ENCODE data around the gene HOXD9. TPM values are rescaled to one million over a fixed set of nuclear protein-coding genes. Genes with fewer than 3 reads are reported as not detected.

The HOXD9 gene
- total RNA-seq, 1 donor from 2014 or later: 19.8 TPM

GRCh38 chr2:176165370-176166050 is 43.0 kb downstream of the HOXD9 start:
- DNase-seq (ENCODE audit: low spot score): no peak

DNA sequence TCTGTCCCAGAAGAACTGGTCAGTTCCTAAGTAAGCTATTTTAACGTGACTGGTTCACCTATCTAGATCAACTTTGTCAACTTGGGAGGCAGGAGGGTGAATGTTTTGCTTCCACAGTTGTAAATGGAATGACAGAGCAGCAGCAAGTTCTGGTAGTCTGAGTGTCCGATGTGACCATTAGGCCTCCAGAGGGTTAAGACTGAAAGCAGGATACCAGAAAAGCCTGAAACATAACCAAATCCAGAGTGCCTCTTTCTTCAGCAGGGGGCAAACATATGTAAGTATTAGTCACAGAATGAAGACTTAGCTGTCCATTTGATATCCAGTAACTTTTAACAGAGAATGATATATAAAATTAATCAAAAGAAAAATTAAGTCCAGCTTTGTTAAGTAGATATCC is 43.8 kb downstream of the HOXD9 start:
- DNase-seq (ENCODE audit: low spot score): no peak

- DNase-seq (ENCODE audit: low spot score): no peak
Observed at GRCh38 chr2:176167398-176167797, 44.9 kb downstream of the HOXD9 start.

- DNase-seq (ENCODE audit: low spot score): no peak
Observed at GRCh38 chr2:176169181-176169580, 46.7 kb downstream of the HOXD9 start.

- no peak for DNase-seq (ENCODE audit: low spot score)
Observed at GRCh38 chr2:176169711-176170110, 47.2 kb downstream of the HOXD9 start.

GRCh38 chr2:176170602-176171305 is 48.2 kb downstream of the HOXD9 start:
- no peak for DNase-seq (ENCODE audit: low spot score)

GRCh38 chr2:176171351-176172006 is 49.0 kb downstream of the HOXD9 start:
- DNase-seq (ENCODE audit: low spot score): no peak

- no peak for DNase-seq (ENCODE audit: low spot score)
Observed at GRCh38 chr2:176172007-176172894, 49.7 kb downstream of the HOXD9 start.

DNA sequence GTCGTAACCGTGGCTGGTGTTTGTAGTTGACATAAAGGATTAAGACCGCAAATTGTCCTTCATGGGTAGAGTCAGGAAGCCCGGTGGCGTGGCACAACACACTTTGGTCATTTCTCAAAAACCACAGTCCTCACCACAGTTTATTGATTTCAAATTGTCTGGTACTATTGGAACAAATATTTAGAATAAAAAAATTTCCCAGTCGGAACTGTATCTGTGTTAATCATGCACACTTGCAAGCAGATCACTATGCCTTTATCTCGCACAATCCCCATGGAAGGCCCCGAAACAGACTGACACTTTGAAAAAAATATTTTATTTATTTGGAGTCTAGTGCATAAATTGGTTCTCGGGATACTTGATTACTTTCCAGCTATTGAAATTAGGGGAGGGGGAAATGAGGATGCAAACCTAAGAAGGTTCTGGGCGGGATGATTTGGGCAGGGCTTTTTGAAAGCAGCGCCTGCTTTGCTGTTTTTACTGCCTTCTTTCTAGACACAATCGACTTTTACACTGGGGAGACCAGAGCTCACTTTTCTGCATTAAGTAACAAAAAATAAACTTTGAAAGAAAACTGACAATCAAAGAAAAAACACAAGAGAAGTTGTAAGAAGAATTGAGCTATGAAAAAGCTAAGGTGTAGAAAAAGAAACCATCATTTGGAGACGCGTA is 50.5 kb downstream of the HOXD9 start:
- DNase-seq (ENCODE audit: low spot score): no peak

DNA sequence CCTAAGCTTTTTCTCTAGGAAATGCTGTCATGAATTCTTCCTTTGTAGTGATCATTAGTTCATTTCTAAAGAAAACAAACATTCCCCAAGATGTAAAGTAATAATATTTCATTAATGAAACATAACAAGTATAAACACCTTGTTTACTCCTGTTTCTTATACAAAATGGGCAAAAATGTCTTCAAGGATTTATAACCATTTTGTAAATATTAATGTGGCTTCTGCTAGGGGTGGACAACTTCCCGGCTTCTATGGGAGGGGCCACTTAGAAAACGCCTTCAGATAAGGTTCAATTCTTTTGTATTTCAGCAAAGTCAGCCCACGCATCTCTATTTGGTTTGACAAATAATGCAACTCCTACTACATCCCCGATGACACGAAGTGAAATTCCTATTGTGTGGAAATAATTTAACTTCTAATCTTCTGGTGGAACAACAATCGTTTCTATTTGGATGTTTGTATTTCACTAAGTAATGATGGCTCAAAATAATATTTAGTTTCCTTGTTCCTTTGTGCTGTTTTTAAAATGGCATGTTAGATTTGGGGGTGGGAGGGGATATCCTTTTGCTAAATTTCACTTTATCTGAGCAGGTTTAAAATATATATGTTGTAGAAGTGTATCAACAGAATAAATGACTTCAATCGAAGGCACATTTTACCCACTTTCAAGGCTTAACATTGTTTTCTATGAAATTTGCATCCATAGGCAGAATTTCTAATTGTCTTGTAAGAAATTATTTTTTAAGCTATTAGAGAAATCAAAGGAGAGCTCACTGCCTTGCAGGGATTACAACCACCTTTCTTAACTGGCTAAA is 51.3 kb downstream of the HOXD9 start:
- no peak for DNase-seq (ENCODE audit: low spot score)

DNA sequence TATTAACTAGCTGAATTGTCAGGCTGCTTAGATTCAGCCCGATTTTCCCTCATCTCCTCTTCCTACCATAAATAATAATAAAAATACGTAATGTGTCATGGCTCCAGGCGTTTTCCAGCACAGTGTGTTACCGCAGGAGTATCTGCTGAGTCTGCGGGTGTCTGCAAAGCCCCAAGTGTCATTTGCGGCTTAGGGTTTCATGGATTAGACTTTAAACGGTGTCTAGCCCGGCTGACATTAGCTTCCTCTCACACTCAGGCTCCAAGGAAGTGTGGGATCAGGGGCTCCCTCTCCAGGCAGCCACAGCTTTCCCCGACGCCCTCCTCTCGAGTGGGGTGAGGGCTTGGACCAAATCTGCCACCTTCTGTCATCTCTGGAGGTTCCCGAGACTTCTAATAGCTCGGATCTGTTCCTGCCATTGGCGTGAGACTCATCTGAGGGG is 51.9 kb downstream of the HOXD9 start:
- DNase-seq (ENCODE audit: low spot score): no peak

Other genes with a start within 250 kb of the HOXD9 start
- 32.5 TPM for gene LNPK, start 120.5 kb upstream of the HOXD9 start, total RNA-seq
- gene EVX2, start 38.8 kb upstream of the HOXD9 start, total RNA-seq: not detected
- not detected for gene HOXD13, start 30.0 kb upstream of the HOXD9 start, total RNA-seq
- gene HOXD12, start 22.9 kb upstream of the HOXD9 start, total RNA-seq: not detected
- gene HOXD11, start 15.4 kb upstream of the HOXD9 start, total RNA-seq: 1.2 TPM
- gene HOXD10, start 5.9 kb upstream of the HOXD9 start, total RNA-seq: 4.4 TPM
- gene HOXD8, start 7.0 kb downstream of the HOXD9 start, total RNA-seq: 41.7 TPM
- gene HOXD4, start 28.8 kb downstream of the HOXD9 start, total RNA-seq: 22.4 TPM
- 28.2 TPM for gene HOXD3, start 34.6 kb downstream of the HOXD9 start, total RNA-seq
- gene HOXD1, start 65.9 kb downstream of the HOXD9 start, total RNA-seq: 11.1 TPM
- 28.4 TPM for gene MTX2, start 146.7 kb downstream of the HOXD9 start, total RNA-seq

All from ureter (tissue), 1 donor.